CD8-positive, alpha-beta memory T cell (primary cell): ENCODE measurements around the gene NENF. TPM values are rescaled to one million over a fixed set of nuclear protein-coding genes. Genes with fewer than 3 reads are reported as not detected.
A peak's percentile ranks its signal among the peaks of the same experiment; 100 is the strongest.

ENCODE experiments used
- CTCF ChIA-PET: fragments of 350-600 bp; sonication (Branson Sonifier 250); formaldehyde crosslinking; loops from one replicate; lab custom pipeline; 2021; ENCODE audit warnings: antibody characterized with exemption; lab: Charles Lee
- POLR2A ChIA-PET: fragments of 350-600 bp; sonication (Branson Sonifier 250); formaldehyde crosslinking; loops from one replicate; lab custom pipeline; 2021; ENCODE audit warnings: antibody characterized with exemption; lab: Charles Lee
- DNase-seq, 5 donors: peaks; one replicate each; pipeline versions ENCODE4 v3.0.0 to v3.0.0-alpha.2; 2020 to 2022; ENCODE audit warnings: mixed read lengths in 1 of 5
- H3K27ac ChIP-seq: one replicate; pipeline ENCODE4 v1.7.0; 2013; ENCODE audit warnings: low read depth, mild to moderate bottlenecking, low read length, moderate library complexity
- H3K27me3 ChIP-seq: 2 replicates; pipeline ENCODE4 v1.7.0; 2013; ENCODE audit warnings: low read length, mild to moderate bottlenecking; ENCODE audit not compliant: insufficient read depth, poor library complexity, severe bottlenecking
- H3K36me3 ChIP-seq: 2 replicates; pipeline ENCODE4 v1.7.0; 2013; ENCODE audit warnings: mild to moderate bottlenecking, low read length, moderate library complexity; ENCODE audit not compliant: insufficient read depth
- H3K4me1 ChIP-seq: 2 replicates; pipeline ENCODE4 v1.7.0; 2013; ENCODE audit warnings: mild to moderate bottlenecking, low read length, moderate library complexity; ENCODE audit not compliant: insufficient read depth
- H3K4me3 ChIP-seq: 2 replicates; pipeline ENCODE4 v1.7.0; 2013; ENCODE audit warnings: mild to moderate bottlenecking, low read length
- H3K9me3 ChIP-seq: 2 replicates; pipeline ENCODE4 v1.7.0; 2013; ENCODE audit warnings: mild to moderate bottlenecking, low read length
- H3K27ac Mint-ChIP-seq, 8 donors: one replicate each; pipeline ENCODE4 v1.8.0; 2020 to 2021; ENCODE audit warnings: mixed read lengths in 8 of 8, mild to moderate bottlenecking in 6 of 8, inconsistent platforms in 3 of 8, moderate library complexity in 3 of 8
- H3K27me3 Mint-ChIP-seq, 2 donors: one replicate each; pipeline ENCODE4 v1.8.0; 2020 to 2021; ENCODE audit warnings: mixed read lengths in 2 of 2, mild to moderate bottlenecking in 1 of 2, moderate library complexity in 1 of 2
- H3K36me3 Mint-ChIP-seq, 3 donors: one replicate each; pipeline ENCODE4 v1.8.0; 2020 to 2021; ENCODE audit warnings: mixed read lengths in 3 of 3, inconsistent platforms in 1 of 3, mild to moderate bottlenecking in 1 of 3
- H3K4me1 Mint-ChIP-seq, 3 donors: one replicate each; pipeline ENCODE4 v1.8.0; 2020 to 2021; ENCODE audit warnings: mixed read lengths in 3 of 3, inconsistent platforms in 1 of 3, mild to moderate bottlenecking in 1 of 3
- H3K4me3 Mint-ChIP-seq, 7 donors: one replicate each; pipeline ENCODE4 v1.8.0; 2020 to 2021; ENCODE audit warnings: mixed read lengths in 7 of 7, mild to moderate bottlenecking in 6 of 7, moderate library complexity in 4 of 7, inconsistent platforms in 2 of 7
- H3K9me3 Mint-ChIP-seq, 5 donors: one replicate each; pipeline ENCODE4 v1.8.0; 2020 to 2022; ENCODE audit warnings: mixed read lengths in 5 of 5, mild to moderate bottlenecking in 3 of 5, moderate library complexity in 2 of 5, inconsistent platforms in 1 of 5
- polyA plus RNA-seq: library from polyadenylated mRNA; unstranded; fragments of 300-500 nt; fragmentation: Illumina TruSeq; gene quantifications from one replicate; pipeline ENCODE4 v1.2.3, GENCODE V29; 2021
- total RNA-seq, 2 experiments: library from RNA; stranded (reverse); gene quantifications; one replicate each; pipeline ENCODE4 v1.2.3, GENCODE V29; 2021

The NENF gene
- total and polyA plus RNA-seq, 3 experiments from 2014 or later: 45.5 to 49.9 (median 47.9) TPM

GRCh38 chr1:212446333-212446732 is 13.6 kb downstream of the NENF start:
- CTCF ChIA-PET: interaction anchor here (1.5 kb wide), 1 partner anchor 10 kb away, joined by 4 read pairs; no protein-coding TSS in a partner anchor
- Histone ChIP-seq H3K4me3 (no peak overlapping the region), H3K27ac (no peak overlapping the region), H3K36me3 (no peaks in the 10 kb centered on the region), H3K27me3 (no peaks in the 10 kb centered on the region), H3K9me3 (no peaks in the 10 kb centered on the region), H3K4me1 (no peaks in the 10 kb centered on the region)
- Mint-ChIP-seq H3K4me1 (no peaks in the 10 kb centered on the region), H3K4me3 (no peak overlapping the region), H3K36me3 (peaks cover 0 to 36% (median 1%) of the 10 kb centered on the region in 3 donors), H3K27ac (no peak overlapping the region), H3K27me3 (no peaks in the 10 kb centered on the region), H3K9me3 (no peaks in the 10 kb centered on the region)
- DNase-seq: no peak
- POLR2A ChIA-PET: no interaction called here

GRCh38 chr1:212447478-212447877 is 14.8 kb downstream of the NENF start:
- no peak overlapping the region for H3K4me3 ChIP-seq
- H3K4me3 Mint-ChIP-seq: no peak overlapping the region
- H3K27me3 Mint-ChIP-seq: no peaks in the 10 kb centered on the region
- no peak overlapping the region for H3K27ac ChIP-seq
- H3K9me3 Mint-ChIP-seq: no peaks in the 10 kb centered on the region
- peaks cover 0 to 34% (median 1%) of the 10 kb centered on the region in 3 donors for H3K36me3 Mint-ChIP-seq
- H3K9me3 ChIP-seq: no peaks in the 10 kb centered on the region
- POLR2A ChIA-PET: no interaction called here
- no peaks in the 10 kb centered on the region for H3K4me1 Mint-ChIP-seq
- CTCF ChIA-PET: no interaction called here
- no peaks in the 10 kb centered on the region for H3K36me3 ChIP-seq
- no peak for DNase-seq
- H3K27me3 ChIP-seq: no peaks in the 10 kb centered on the region
- no peak overlapping the region for H3K27ac Mint-ChIP-seq
- H3K4me1 ChIP-seq: no peaks in the 10 kb centered on the region

- H3K36me3 ChIP-seq: no peaks in the 10 kb centered on the region
- CTCF ChIA-PET: interaction anchor here (0.6 to 1.8 kb wide), 7 partner anchors 89 to 770 kb away, joined by 3 to 4 read pairs (median 3); partner anchors contain the start of genes DTL and INTS7
- DNase-seq: no peak
- H3K4me3 ChIP-seq: no peak overlapping the region
- no peaks in the 10 kb centered on the region for H3K9me3 ChIP-seq
- H3K9me3 Mint-ChIP-seq: no peaks in the 10 kb centered on the region
- H3K27me3 Mint-ChIP-seq: no peaks in the 10 kb centered on the region
- H3K27ac Mint-ChIP-seq: no peak overlapping the region
- no peaks in the 10 kb centered on the region for H3K27me3 ChIP-seq
- H3K4me1 ChIP-seq: no peaks in the 10 kb centered on the region
- no peaks in the 10 kb centered on the region for H3K4me1 Mint-ChIP-seq
- H3K4me3 Mint-ChIP-seq: no peak overlapping the region
- POLR2A ChIA-PET: no interaction called here
- peaks cover 0 to 19% (median 0%) of the 10 kb centered on the region in 3 donors for H3K36me3 Mint-ChIP-seq
- no peak overlapping the region for H3K27ac ChIP-seq
Measured at GRCh38 chr1:212450331-212450881, 17.7 kb downstream of the NENF start.

GRCh38 chr1:212451416-212452322 is 18.9 kb downstream of the NENF start:
- no peak for DNase-seq
- no peaks in the 10 kb centered on the region for H3K4me1 Mint-ChIP-seq

GRCh38 chr1:212452323-212453155 is 19.8 kb downstream of the NENF start:
- ChIA-PET CTCF (interaction anchor here (1.3 to 9.6 kb wide), 4 partner anchors 96 to 772 kb away, joined by 3 to 201 read pairs (median 38); no protein-coding TSS in a partner anchor), POLR2A (no interaction called here)
- H3K27ac ChIP-seq: no peak overlapping the region
- H3K27me3 ChIP-seq: no peaks in the 10 kb centered on the region
- peaks cover 0 to 2% (median 0%) of the 10 kb centered on the region in 3 donors for H3K36me3 Mint-ChIP-seq
- H3K27ac Mint-ChIP-seq: peak overlapping the region in 1 of 8 donors; percentile 70
- no peaks in the 10 kb centered on the region for H3K4me1 ChIP-seq
- H3K4me3 ChIP-seq: no peak overlapping the region
- DNase-seq: no peak
- no peaks in the 10 kb centered on the region for H3K36me3 ChIP-seq
- H3K27me3 Mint-ChIP-seq: no peaks in the 10 kb centered on the region
- H3K4me1 Mint-ChIP-seq: no peaks in the 10 kb centered on the region
- H3K9me3 ChIP-seq: no peaks in the 10 kb centered on the region
- no peaks in the 10 kb centered on the region for H3K9me3 Mint-ChIP-seq
- H3K4me3 Mint-ChIP-seq: no peak overlapping the region

More at GRCh38 chr1:212451416-212452322, 18.9 kb downstream of the NENF start:
- Mint-ChIP-seq H3K4me3 (no peak overlapping the region), H3K36me3 (peaks cover 0 to 7% (median 0%) of the 10 kb centered on the region in 3 donors), H3K9me3 (no peaks in the 10 kb centered on the region), H3K27me3 (no peaks in the 10 kb centered on the region), H3K27ac (peak overlapping the region in 1 of 8 donors; percentile 36)
- ChIA-PET POLR2A (no interaction called here), CTCF (interaction anchor here (1.2 to 9.6 kb wide), 4 partner anchors 161 to 389 kb away, joined by 3 to 201 read pairs (median 38); no protein-coding TSS in a partner anchor)
- H3K27me3 ChIP-seq: no peaks in the 10 kb centered on the region
- no peak overlapping the region for H3K27ac ChIP-seq
- no peaks in the 10 kb centered on the region for H3K36me3 ChIP-seq
- H3K4me1 ChIP-seq: no peaks in the 10 kb centered on the region
- no peak overlapping the region for H3K4me3 ChIP-seq
- H3K9me3 ChIP-seq: no peaks in the 10 kb centered on the region

DNA sequence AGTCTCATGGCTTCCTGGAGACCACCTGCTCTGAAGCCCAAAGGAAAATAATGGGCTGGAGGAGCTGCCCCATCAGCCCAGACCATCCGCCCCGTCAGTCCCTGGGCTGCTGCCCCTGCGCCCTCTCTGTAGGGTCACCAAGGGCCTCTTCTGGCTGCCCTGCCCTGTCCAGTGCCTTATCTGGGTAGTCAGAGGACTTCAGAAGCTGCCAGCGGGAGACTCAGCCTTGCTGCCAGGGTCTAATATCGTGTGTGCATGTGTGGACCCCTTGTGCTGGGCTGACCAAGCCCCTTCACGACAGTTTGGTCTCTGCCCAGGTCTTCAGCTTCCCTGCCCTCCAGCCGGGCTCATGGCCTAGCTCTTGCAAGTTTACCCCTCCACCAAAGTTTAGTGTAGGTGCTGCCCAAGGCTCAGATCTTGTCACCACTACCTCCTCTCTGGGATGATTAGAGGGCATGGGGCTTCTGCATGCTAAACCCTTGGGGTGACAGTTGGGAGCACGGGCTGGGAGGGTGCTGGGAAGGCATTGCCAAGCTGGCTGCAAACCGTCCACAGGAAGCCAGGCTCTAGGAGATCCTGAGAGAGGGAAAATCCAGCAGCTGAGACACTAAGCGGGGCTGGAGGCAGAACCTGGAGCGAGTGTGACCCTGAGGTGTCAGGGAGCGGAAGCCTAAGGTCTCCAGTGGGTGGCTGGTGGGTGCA is 20.6 kb downstream of the NENF start:
- Mint-ChIP-seq H3K9me3 (no peaks in the 10 kb centered on the region), H3K27ac (no peak overlapping the region), H3K27me3 (no peaks in the 10 kb centered on the region), H3K4me3 (no peak overlapping the region), H3K36me3 (no peaks in the 10 kb centered on the region), H3K4me1 (no peaks in the 10 kb centered on the region)
- H3K36me3 ChIP-seq: no peaks in the 10 kb centered on the region
- CTCF ChIA-PET: interaction anchor here (0.6 to 9.6 kb wide), 6 partner anchors 21 to 773 kb away, joined by 3 to 201 read pairs (median 10); partner anchors contain the start of gene NENF
- no peaks in the 10 kb centered on the region for H3K27me3 ChIP-seq
- POLR2A ChIA-PET: no interaction called here
- no peak overlapping the region for H3K4me3 ChIP-seq
- DNase-seq: no peak
- no peaks in the 10 kb centered on the region for H3K4me1 ChIP-seq
- no peaks in the 10 kb centered on the region for H3K9me3 ChIP-seq
- no peak overlapping the region for H3K27ac ChIP-seq

- Histone ChIP-seq H3K4me1 (no peaks in the 10 kb centered on the region), H3K36me3 (no peaks in the 10 kb centered on the region), H3K27ac (no peak overlapping the region), H3K4me3 (no peak overlapping the region), H3K27me3 (no peaks in the 10 kb centered on the region), H3K9me3 (no peaks in the 10 kb centered on the region)
- no peaks in the 10 kb centered on the region for H3K27me3 Mint-ChIP-seq
- POLR2A ChIA-PET: no interaction called here
- no peak overlapping the region for H3K27ac Mint-ChIP-seq
- CTCF ChIA-PET: interaction anchor here (0.8 to 9.6 kb wide), 16 partner anchors 9 to 774 kb away, joined by 3 to 201 read pairs (median 11); partner anchors contain the start of genes DTL, INTS7 and NENF
- no peaks in the 10 kb centered on the region for H3K4me1 Mint-ChIP-seq
- no peaks in the 10 kb centered on the region for H3K36me3 Mint-ChIP-seq
- no peak for DNase-seq
- no peaks in the 10 kb centered on the region for H3K9me3 Mint-ChIP-seq
- H3K4me3 Mint-ChIP-seq: no peak overlapping the region
Measured at GRCh38 chr1:212454741-212455140, 22.0 kb downstream of the NENF start.
